ENCODE measurements around the gene TMEM141. TPM values are rescaled to one million over a fixed set of nuclear protein-coding genes. Genes with fewer than 3 reads are reported as not detected.

TMEM141 gene
- total and polyA plus RNA-seq, 2 donors (not counting 3 experiments of a cell fraction or from before 2014, with no cell fraction given), result 43.2 to 146 TPM

GRCh38 chr9:136838314-136839228 is 47.4 kb downstream of the TMEM141 start:
- Histone ChIP-seq H3K27me3 (ENCODE audit: control insufficient read depth in 2 of 2, insufficient read depth in 2 of 2, low read length in 2 of 2) (no peaks in the 10 kb centered on the region), H3K79me2 (ENCODE audit: control insufficient read depth, insufficient read depth, low read length) (no peaks in the 10 kb centered on the region), H3K4me1 (ENCODE audit: control insufficient read depth, extremely low read depth, insufficient read depth, low read length) (peaks cover 3% of the 10 kb centered on the region), H4K20me1 (replicated peaks; ENCODE audit: control insufficient read depth, extremely low read depth, insufficient read depth, low read length) (no peaks in the 10 kb centered on the region), H3K9ac (replicated peaks; ENCODE audit: extremely low read depth, insufficient read depth, low read length) (no peak overlapping the region), H3K9me1 (replicated peaks; ENCODE audit: control insufficient read depth, extremely low read depth, insufficient read depth, low read length) (no peaks in the 10 kb centered on the region), H3K4me3 (replicated peaks in 1 of 3; ENCODE audit: insufficient read depth in 1 of 3, low read depth in 1 of 3, low read length in 3 of 3) (no peak overlapping the region), H3K9me3 (replicated peaks; ENCODE audit: control insufficient read depth, insufficient read depth, low read length) (no peaks in the 10 kb centered on the region), H2AFZ (ENCODE audit: low read depth, low read length) (no peak overlapping the region), H3K36me3 (ENCODE audit: control insufficient read depth in 2 of 2, extremely low read depth in 1 of 2, insufficient read depth in 2 of 2, low read length in 2 of 2) (peaks cover 0 to 13% of the 10 kb centered on the region in 2 experiments), H3K4me2 (ENCODE audit: insufficient read depth, low read length) (no peak overlapping the region), H3K27ac (ENCODE audit: insufficient read depth, low read depth, low read length) (no peak overlapping the region)
- intact Hi-C loops (cut with micrococcal nuclease) (no loop called here), dilution Hi-C loops (cut with MboI; ENCODE audit: extremely low pct_ligation_motif_present, low sequenced_read_pairs) (no loop called here)
- FAIRE-seq, result no peak
- CTCF ChIA-PET, result no interaction called here
- POLR2A ChIA-PET, result no interaction called here
- TF ChIP-seq CTCF (IDR thresholded peaks at IDR 0.05; ENCODE audit: extremely low read depth in 1 of 2, insufficient read depth in 1 of 2, low read depth in 1 of 2, low read length in 2 of 2) (no peak), POLR2A (IDR thresholded peaks at IDR 0.05; ENCODE audit: low read depth, low read length) (no peak)
- BruUV-seq (replicated peaks), result no TSS peak
- no peak for DNase-seq (ENCODE audit: low read depth, low spot score)

Data from endothelial cell of umbilical vein (primary cell).